A204.1 (cell line): ENCODE data around the gene ZNF552.
"Not testable (repeated sequence)": the region's sequence is repeated elsewhere in the genome, so short reads cannot be mapped to it uniquely, and the experiment has no call there.

Source experiments
- FAIRE-seq: peaks from 2 replicates; lab custom pipeline; 2012; peaks lifted over from hg19 to GRCh38; lab: Jason Lieb, UNC

Gene ZNF552

GRCh38 chr19:57814505-57815246 is at the start of gene ZNF552:
TSS of gene ZNF552 (minus strand) at chr19:57814913. CDS start at chr19:57814743, 170 bp downstream.
- peak; percentile 73 for FAIRE-seq

DNA sequence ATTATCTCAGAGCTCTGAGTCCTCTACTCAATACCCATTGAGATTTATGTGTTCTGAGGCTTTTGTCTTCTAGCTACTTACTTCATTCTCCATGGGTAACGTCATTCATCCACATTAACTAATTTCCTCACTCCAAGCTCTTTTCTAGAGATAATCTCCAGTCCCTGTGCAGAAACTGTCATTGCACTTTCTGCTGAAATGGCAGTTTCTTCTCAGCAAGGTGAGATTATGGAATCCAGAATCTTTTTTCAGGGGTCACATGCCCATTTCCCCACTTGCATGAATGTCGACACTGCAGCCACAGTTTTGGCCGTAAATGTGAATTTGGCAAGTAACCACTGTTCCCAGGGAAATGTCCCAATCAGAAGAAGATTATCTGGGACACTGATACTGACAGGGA is 47.6 kb upstream of the ZNF552 start:
- not testable (repeated sequence) for FAIRE-seq

GRCh38 chr19:57854117-57854516 is 39.4 kb upstream of the ZNF552 start:
- FAIRE-seq: not testable (repeated sequence)

DNA sequence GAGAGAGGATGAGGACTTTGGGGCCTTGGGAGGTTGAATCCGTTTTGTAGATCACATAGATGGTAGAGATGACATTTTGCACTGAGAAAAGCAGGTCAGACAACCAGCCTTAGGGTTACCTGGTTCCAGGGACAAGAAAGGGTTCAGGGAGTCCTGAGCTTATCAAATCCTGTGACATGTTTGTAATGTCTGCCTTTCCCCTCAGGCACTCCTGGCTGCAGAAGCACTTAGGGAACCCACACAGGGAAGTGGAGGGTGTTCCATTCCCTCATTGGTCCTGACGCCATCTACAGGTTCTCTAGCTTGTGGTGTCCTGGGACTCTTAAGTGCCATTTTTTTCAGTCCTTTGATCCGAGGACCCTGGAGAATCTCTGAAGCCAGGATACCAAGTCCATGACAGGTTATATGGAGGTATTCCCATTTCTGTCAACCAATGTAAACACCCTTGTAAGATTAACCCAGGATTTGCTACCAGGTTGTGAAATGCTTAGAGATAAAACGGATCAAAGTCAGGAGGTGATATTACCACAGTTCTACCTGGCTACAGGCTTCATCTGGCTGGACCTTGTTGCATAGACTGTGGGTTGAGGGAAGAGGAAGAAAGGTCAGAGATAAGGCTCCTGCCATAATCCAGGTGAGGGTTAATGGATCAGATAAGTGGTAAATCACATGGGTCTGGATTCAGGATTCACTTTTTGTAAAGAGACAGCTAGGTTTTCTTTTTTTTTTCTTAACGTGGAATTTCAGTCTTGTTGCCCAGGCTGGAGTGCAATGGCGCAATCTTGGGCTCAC is 37.3 kb upstream of the ZNF552 start:
- not testable (repeated sequence) for FAIRE-seq

- no peak for FAIRE-seq
These were observed 35.9 kb upstream of the ZNF552 start for GRCh38 chr19:57850553-57851017.

GRCh38 chr19:57849666-57850473 is 35.2 kb upstream of the ZNF552 start, which contains the start of gene ZNF587:
TSS of gene ZNF587 (plus strand) at chr19:57849859. CDS start at chr19:57850039, 180 bp downstream.
- peak; percentile 70 for FAIRE-seq

DNA sequence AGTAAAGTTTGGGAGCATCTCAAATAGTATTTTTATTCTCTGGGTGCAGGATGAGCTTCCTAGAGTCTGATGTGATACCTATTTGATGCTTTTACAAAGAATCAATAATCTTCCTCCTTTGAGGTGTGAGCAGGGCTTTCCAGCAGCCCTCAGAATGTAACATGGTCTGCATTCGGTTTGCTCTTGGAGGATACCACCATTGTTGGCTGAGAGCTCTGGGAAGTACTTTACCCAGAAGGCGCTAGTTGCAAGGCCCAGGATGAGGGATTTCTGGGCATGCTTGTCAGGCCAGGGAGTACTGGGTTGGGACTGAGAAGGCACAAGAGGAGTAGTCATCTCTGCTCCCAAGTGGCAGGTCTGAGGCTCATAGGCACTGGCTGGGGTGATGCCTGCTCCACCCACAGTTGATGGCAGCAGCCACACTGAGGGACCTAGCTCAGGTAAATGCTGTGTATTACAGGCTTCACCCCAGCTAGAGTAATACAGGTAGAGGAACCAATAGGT is 34.5 kb upstream of the ZNF552 start:
- FAIRE-seq: not testable (repeated sequence)

DNA sequence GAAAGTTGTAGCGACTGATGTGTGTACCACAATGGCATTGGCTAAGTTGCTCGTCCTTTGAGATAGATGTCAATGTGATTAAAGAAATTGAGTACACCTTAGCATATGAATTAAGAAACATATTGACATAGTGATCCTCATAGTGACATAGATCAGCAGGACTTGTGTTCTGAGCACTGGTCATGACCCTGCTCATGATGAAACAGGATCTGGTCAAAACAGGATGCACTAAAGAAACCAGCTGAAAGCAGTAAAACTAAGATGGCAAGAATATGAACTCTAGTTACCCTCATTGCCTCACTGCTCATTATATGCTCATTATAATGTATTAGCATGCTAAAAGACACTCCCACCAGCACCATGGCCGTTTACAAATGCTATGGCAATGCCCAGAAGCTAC is 32.5 kb upstream of the ZNF552 start:
- not testable (repeated sequence) for FAIRE-seq

GRCh38 chr19:57841122-57841763 is 26.5 kb upstream of the ZNF552 start:
- FAIRE-seq: no peak

DNA sequence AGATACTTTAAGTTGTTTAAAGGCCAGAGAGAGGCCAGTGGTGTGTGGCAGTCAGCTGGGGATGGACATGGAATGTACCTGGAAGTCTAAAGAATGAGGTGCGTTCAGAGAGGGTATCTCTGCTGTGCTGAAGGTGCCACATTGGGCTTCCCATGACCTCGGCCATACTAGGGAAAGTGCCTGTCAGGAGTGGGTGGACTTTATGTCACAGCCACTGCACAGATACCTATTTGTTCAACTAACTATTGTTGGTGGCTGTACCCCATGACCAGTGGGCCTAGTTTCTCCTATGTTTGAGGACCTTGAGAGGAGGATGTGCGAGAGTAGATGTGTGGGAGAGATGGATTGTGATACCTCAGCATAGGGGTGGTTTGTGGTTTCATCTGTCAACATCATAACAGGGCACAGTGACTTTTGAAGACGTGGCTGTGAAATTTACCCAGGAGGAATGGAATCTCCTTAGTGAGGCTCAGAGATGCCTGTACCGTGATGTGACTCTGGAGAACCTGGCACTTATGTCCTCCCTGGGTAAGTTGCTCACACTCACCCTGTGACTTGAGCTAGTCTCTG is 24.0 kb upstream of the ZNF552 start:
- not testable (repeated sequence) for FAIRE-seq

DNA sequence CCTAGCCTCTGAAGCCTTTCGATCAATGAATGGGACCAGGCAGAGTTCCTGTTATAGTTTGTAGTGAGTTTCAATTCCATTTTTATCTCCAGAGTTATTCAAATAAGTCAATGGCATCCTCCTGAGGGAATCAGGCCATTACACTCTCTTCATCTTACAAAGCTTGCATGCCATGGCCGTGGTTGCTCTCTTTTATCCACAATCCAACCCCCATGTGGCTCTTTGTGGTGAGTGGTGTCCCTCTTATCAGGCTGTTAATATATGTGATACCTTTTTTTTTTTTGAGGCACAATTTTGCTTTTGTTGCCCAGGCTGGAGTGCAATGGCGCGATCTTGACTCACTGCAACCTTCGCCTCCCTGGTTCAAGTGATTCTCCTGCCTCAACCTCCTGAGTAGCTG is 22.3 kb upstream of the ZNF552 start:
- not testable (repeated sequence) for FAIRE-seq

GRCh38 chr19:57830071-57830602 is 15.4 kb upstream of the ZNF552 start, which contains the start of gene ZNF587B:
TSS of gene ZNF587B (plus strand) at chr19:57830299. CDS start at chr19:57830529, 230 bp downstream.
- no peak for FAIRE-seq

- FAIRE-seq: no peak
These were observed 14.6 kb upstream of the ZNF552 start for GRCh38 chr19:57829316-57829715.

DNA sequence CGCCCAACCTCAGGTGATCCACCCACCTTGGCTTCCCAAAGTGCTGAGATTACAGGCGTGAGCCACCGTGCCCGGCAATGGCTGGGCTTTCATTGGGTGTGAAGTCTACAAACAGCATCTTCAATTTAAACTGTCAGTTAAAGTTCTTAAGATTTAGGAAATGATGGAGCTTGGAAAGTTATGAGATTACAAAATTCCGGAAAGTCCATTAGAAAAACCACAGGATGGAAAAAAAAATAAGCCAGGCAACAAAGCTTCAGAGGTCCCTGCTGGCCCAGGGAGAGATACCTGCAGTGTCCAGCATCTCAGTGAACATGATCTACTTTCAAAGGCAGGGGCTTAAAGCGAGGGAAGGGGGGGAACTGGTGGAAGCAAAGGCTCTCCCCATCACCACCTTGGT is 10.8 kb upstream of the ZNF552 start:
- FAIRE-seq: no peak

- FAIRE-seq: not testable (repeated sequence)
These were observed 8.9 kb upstream of the ZNF552 start for GRCh38 chr19:57823608-57824007.

DNA sequence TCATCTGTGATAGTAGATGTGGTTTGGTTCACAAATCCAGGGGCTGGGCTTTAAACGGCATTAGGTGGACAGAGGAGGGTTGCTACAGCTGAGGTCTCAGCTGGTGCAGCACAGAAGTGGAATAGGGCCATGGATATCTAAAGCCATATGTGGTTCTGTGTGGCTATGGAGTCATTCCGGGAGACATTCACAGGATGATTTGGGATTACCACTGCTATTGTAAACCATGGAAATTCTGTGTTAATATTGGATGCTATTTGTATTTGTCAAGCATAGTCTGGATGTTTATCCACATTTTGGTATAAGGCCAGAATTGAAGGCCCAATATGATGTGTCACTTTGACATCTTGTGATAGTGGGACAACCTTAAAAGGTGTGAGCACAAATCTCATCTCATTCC is 8.4 kb upstream of the ZNF552 start:
- not testable (repeated sequence) for FAIRE-seq

GRCh38 chr19:57821501-57821900 is 6.8 kb upstream of the ZNF552 start:
- FAIRE-seq: not testable (repeated sequence)

GRCh38 chr19:57821095-57821494 is 6.4 kb upstream of the ZNF552 start:
- FAIRE-seq: not testable (repeated sequence)

- FAIRE-seq: no peak
These were observed 5.9 kb upstream of the ZNF552 start for GRCh38 chr19:57820599-57820998.

DNA sequence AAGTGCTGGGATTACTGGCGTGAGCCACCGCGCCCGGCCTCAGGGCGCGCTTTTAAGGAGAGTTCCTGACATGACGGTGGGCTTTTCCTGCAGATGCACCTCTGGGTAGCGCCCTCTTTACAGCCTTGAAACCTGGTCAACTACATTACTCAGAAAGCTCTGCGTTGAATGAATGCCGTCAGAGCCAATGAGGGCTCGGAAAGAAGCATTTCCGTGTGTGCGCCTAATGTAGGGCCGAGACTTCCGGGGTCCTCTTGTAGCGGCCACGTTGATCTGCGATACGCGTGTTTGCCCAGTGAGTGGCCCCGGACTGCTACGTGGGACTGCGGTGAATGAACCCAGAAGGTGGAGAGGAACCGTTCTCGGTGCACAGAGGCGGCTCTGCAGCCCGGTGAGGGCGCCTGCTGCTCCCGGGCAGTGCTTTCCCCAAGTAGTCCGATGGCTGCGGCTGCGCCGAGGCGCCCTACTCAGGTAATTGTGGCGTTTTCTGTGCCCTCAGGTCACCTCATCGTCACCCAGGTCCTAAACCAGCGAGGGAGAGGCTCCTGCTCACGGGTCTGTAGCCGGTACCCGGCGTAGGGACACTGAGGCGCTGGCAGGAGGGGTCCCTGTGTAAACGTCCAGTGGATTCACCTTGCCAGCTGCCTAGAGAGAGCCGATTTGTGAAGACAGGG is 4.9 kb upstream of the ZNF552 start:
- no peak for FAIRE-seq
